GM12878 (cell line): ENCODE measurements around the gene DUSP12. TPM values are rescaled to one million over a fixed set of nuclear protein-coding genes. Genes with fewer than 3 reads are reported as not detected.

Experiments
- ATAC-seq: fragments of 200-7000 bp; cut with Tn5 transposase; 3 replicates; pipeline ENCODE4 v1.9.1; 2020; ENCODE audit warnings: mild to moderate bottlenecking, moderate library complexity
- BruUV-seq: library from RNA; stranded (reverse); fragments of 400-500 nt; replicated peaks from 2 replicates; lab custom pipeline; 2021; lab: Mats Ljungman, UMichigan
- CTCF ChIA-PET: fragments of 300-600 bp; sonication (Branson Sonifier 250); formaldehyde crosslinking; extraction: SDS; loops from one replicate; lab custom pipeline; 2021; ENCODE audit warnings: inconsistent platforms; lab: Yijun Ruan, JAX
- POLR2A ChIA-PET: fragments of 350-600 bp; formaldehyde crosslinking; extraction: SDS; loops from one replicate; lab custom pipeline; 2021; ENCODE audit warnings: inconsistent platforms; lab: Charles Lee
- RAD21 ChIA-PET: fragments of 300-600 bp; sonication (Branson Sonifier 250); formaldehyde crosslinking; loops from one replicate; lab custom pipeline; 2023; ENCODE audit warnings: antibody characterized with exemption; ENCODE audit not compliant: unreplicated experiment; lab: Charles Lee
- SMC1A ChIA-PET: fragments of 300-600 bp; sonication (Branson Sonifier 250); formaldehyde crosslinking; loops from one replicate; lab custom pipeline; 2023; ENCODE audit not compliant: unreplicated experiment, uncharacterized antibody; lab: Charles Lee
- DNase-seq: peaks from one replicate; pipeline ENCODE4 v3.0.0-alpha.2; 2011; ENCODE audit warnings: low read depth, low spot score
- FAIRE-seq: peaks from 3 replicates; lab custom pipeline; 2011; peaks lifted over from hg19 to GRCh38; lab: Jason Lieb, UNC
- H2AFZ ChIP-seq: 2 replicates; pipeline ENCODE4 v1.6.0; 2011; ENCODE audit warnings: low read depth, low read length, control low read depth; ENCODE audit not compliant: control insufficient read depth
- H3K27ac ChIP-seq: 2 replicates; pipeline ENCODE4 v1.5.1; 2011; ENCODE audit warnings: control low read depth; ENCODE audit not compliant: control insufficient read depth, insufficient read depth
- H3K27me3 ChIP-seq, 2 experiments: replicated peaks in 1 of 2; 2 replicates each; pipeline versions ENCODE4 v1.6.0 to v1.6.1; 2011; ENCODE audit warnings: low read length in 1 of 2; ENCODE audit not compliant: control insufficient read depth in 2 of 2, insufficient read depth in 2 of 2
- H3K36me3 ChIP-seq, 2 experiments: 2 replicates each; pipeline ENCODE4 v1.5.1; 2011; ENCODE audit warnings: low read length in 1 of 2; ENCODE audit not compliant: control insufficient read depth in 2 of 2, insufficient read depth in 2 of 2
- H3K4me1 ChIP-seq: 2 replicates; pipeline ENCODE4 v1.6.1; 2011; ENCODE audit warnings: mild to moderate bottlenecking, low read length, moderate library complexity, mixed read lengths; ENCODE audit not compliant: control insufficient read depth, insufficient read depth
- H3K4me2 ChIP-seq: 2 replicates; pipeline ENCODE4 v1.6.0; 2011; ENCODE audit warnings: control low read depth; ENCODE audit not compliant: control insufficient read depth, insufficient read depth
- H3K4me3 ChIP-seq: fragments of 200-600 bp; sonication (generic); 2 replicates; pipeline ENCODE4 v1.5.1; 2016
- H3K79me2 ChIP-seq: 2 replicates; pipeline ENCODE4 v1.6.0; 2011; ENCODE audit warnings: low read length; ENCODE audit not compliant: control insufficient read depth, insufficient read depth
- H3K9ac ChIP-seq: 2 replicates; pipeline ENCODE4 v1.8.0; 2011; ENCODE audit warnings: low read length, control low read depth, mixed read lengths; ENCODE audit not compliant: control insufficient read depth, insufficient read depth
- H3K9me3 ChIP-seq: replicated peaks from 3 replicates; pipeline ENCODE4 v1.5.1; 2011; ENCODE audit warnings: mild to moderate bottlenecking, low read length; ENCODE audit not compliant: control insufficient read depth, insufficient read depth
- H4K20me1 ChIP-seq: 2 replicates; pipeline ENCODE4 v1.6.0; 2011; ENCODE audit not compliant: control insufficient read depth, insufficient read depth
- CBX5 ChIP-seq: sonication (generic); IDR thresholded peaks from 2 replicates; pipeline ENCODE4 v1.6.1; 2016; ENCODE audit warnings: low read depth, moderate library complexity, mild to moderate bottlenecking, inconsistent platforms
- CREB1 ChIP-seq: IDR thresholded peaks from 2 replicates; pipeline ENCODE4 v1.6.1; 2012; ENCODE audit warnings: low read depth, mild to moderate bottlenecking, inconsistent platforms
- EZH2 ChIP-seq: IDR thresholded peaks from 2 replicates; pipeline ENCODE4 v1.6.1; 2012; ENCODE audit warnings: low read depth, mild to moderate bottlenecking, control low read depth, inconsistent platforms, low read length, borderline replicate concordance; ENCODE audit not compliant: control insufficient read depth
- IKZF1 ChIP-seq: fragments of 450-650 bp; conservative IDR thresholded peaks from 2 replicates; pipeline ENCODE4 v1.6.1; 2017; ENCODE audit warnings: antibody characterized with exemption, mild to moderate bottlenecking
- JUNB ChIP-seq: IDR thresholded peaks from 2 replicates; pipeline ENCODE4 v1.6.1; 2016; ENCODE audit warnings: antibody characterized with exemption, mild to moderate bottlenecking
- MEF2B ChIP-seq: fragments of 450-650 bp; IDR thresholded peaks from 2 replicates; pipeline ENCODE4 v1.6.1; 2018; ENCODE audit warnings: mild to moderate bottlenecking, moderate library complexity; ENCODE audit not compliant: partially characterized antibody, poor library complexity, severe bottlenecking
- MXI1 ChIP-seq: fragments of 150-350 bp; IDR thresholded peaks from 2 replicates; pipeline ENCODE4 v1.6.1; 2011; ENCODE audit warnings: low read depth, mild to moderate bottlenecking, inconsistent platforms, low read length, improper control_type of control experiment
- NR2F1 ChIP-seq: fragments of 450-650 bp; conservative IDR thresholded peaks from 2 replicates; pipeline ENCODE4 v1.6.1; 2017; ENCODE audit warnings: mild to moderate bottlenecking
- PKNOX1 ChIP-seq: fragments of 450-650 bp; IDR thresholded peaks from 2 replicates; pipeline ENCODE4 v1.6.1; 2016; ENCODE audit warnings: mild to moderate bottlenecking
- POLR2AphosphoS2 ChIP-seq: IDR thresholded peaks from 2 replicates; pipeline ENCODE4 v1.6.1; 2011; ENCODE audit warnings: low read depth, mild to moderate bottlenecking, low read length, improper control_type of control experiment, moderate library complexity
- POU2F2 ChIP-seq: IDR thresholded peaks from 3 replicates; pipeline ENCODE4 v1.6.1; 2011; ENCODE audit warnings: low read depth, mild to moderate bottlenecking, low read length, borderline replicate concordance
- RFX5 ChIP-seq: IDR thresholded peaks from 2 replicates; pipeline ENCODE4 v1.6.1; 2011; ENCODE audit warnings: low read depth, low read length, improper control_type of control experiment
- SIN3A ChIP-seq: IDR thresholded peaks from 2 replicates; pipeline ENCODE4 v1.6.1; 2012; ENCODE audit warnings: low read depth, low read length, improper control_type of control experiment
- SRF ChIP-seq, 2 experiments: IDR thresholded peaks; 2 replicates each; pipeline ENCODE4 v1.6.1; 2011; ENCODE audit warnings: low read depth in 2 of 2, low read length in 2 of 2, mild to moderate bottlenecking in 1 of 2, moderate library complexity in 1 of 2
- TARDBP ChIP-seq: IDR thresholded peaks from 2 replicates; pipeline ENCODE4 v1.6.1; 2016; ENCODE audit warnings: borderline replicate concordance
- YBX1 ChIP-seq: fragments of 450-650 bp; IDR thresholded peaks from 2 replicates; pipeline ENCODE4 v1.6.1; 2016; ENCODE audit warnings: antibody characterized with exemption
- ZBTB11 ChIP-seq: fragments of 450-650 bp; formaldehyde crosslinking; IDR thresholded peaks from 2 replicates; pipeline ENCODE4 v1.5.0; 2022; ENCODE audit warnings: mild to moderate bottlenecking, missing genetic modification characterization
- ZNF592 ChIP-seq: fragments of 450-650 bp; IDR thresholded peaks from 2 replicates; pipeline ENCODE4 v1.6.1; 2017; ENCODE audit warnings: mild to moderate bottlenecking, moderate library complexity
- WGBS: methylation state at CpG from one replicate; pipeline ENCODE4 v1.1.6; 2016; ENCODE audit warnings: low lambda C conversion rate; ENCODE audit not compliant: insufficient replicate concordance, insufficient coverage; ENCODE audit errors: missing lambda C conversion rate; 5-methylcytosine and 5-hydroxymethylcytosine counted together
- in situ Hi-C: fragments of 300-500 bp; cut with MboI; formaldehyde crosslinking; loops from 9 replicates; pipeline ENCODE4 v1.14.3; 2018; ENCODE audit warnings: mixed read lengths
- intact Hi-C: fragments of 100-400 bp; cut with micrococcal nuclease; formaldehyde crosslinking; loops from one replicate; pipeline ENCODE4 v1.14.2; 2022; ENCODE audit not compliant: unreplicated experiment
- polyA plus RNA-seq, 11 experiments: library from polyadenylated mRNA; depleted of rRNA in 4 of 11; unstranded in 6 of 11; stranded (reverse) in 5 of 11; fragments of >200 nt; fragmentation: Nextera tagmentation in 4 of 11; fragmentation: Illumina TruSeq in 1 of 11; extraction: Ambion mirVana in 4 of 11; extraction: Trizol in 1 of 11; gene quantifications; 1 replicate in 1 of 11; 2 replicates in 10 of 11; pipeline versions ENCODE4 v1.2.1 to v1.2.3, GENCODE V29; 2011 to 2016; ENCODE audit warnings: inconsistent platforms in 2 of 11, missing spikeins in 2 of 11, low read depth in 1 of 11
- total RNA-seq, 4 experiments: library from RNA; depleted of rRNA in 3 of 4; stranded (reverse); fragments of >200 nt in 3 of 4; fragmentation: Illumina TruSeq in 1 of 4; extraction: Trizol in 1 of 4; gene quantifications; 2 replicates each; pipeline versions ENCODE4 v1.2.1 to v1.2.3, GENCODE V29; 2013 to 2021

The DUSP12 gene
- total and polyA plus RNA-seq, 10 of the 15 experiments (the other 5 are each of a cell fraction or from before 2014, with no cell fraction given): 7.0 to 51.5 (median 35.4) TPM

- no peaks in the 10 kb centered on the region for H3K9me3 ChIP-seq
- POLR2A ChIA-PET: no interaction called here
- H3K36me3 ChIP-seq: no peaks in the 10 kb centered on the region
- H3K79me2 ChIP-seq: peaks cover 3% of the 10 kb centered on the region
- CTCF ChIA-PET: interaction anchor here (1.6 kb wide), 1 partner anchor 38 kb away, joined by 4 read pairs; no protein-coding TSS in a partner anchor
- no peak overlapping the region for H3K4me2 ChIP-seq
- ATAC-seq (no peak), DNase-seq (no peak), FAIRE-seq (no peak)
- H3K27ac ChIP-seq: no peak overlapping the region
- no peak overlapping the region for H2AFZ ChIP-seq
- H3K9ac ChIP-seq: no peak overlapping the region
- H4K20me1 ChIP-seq: no peaks in the 10 kb centered on the region
- SMC1A ChIA-PET: interaction anchor here (1.4 kb wide), 1 partner anchor 20 kb away, joined by 3 read pairs; no protein-coding TSS in a partner anchor
- no TSS peak for BruUV-seq
- no peak overlapping the region for H3K4me3 ChIP-seq
- 87% methylated on average over 8 of the region's 8 CpGs for WGBS
- intact Hi-C loops (no loop called here), in situ Hi-C loops (no loop called here)
- H3K4me1 ChIP-seq: peaks cover 21% of the 10 kb centered on the region
- H3K27me3 ChIP-seq: no peaks in the 10 kb centered on the region
- RAD21 ChIA-PET: interaction anchor here (1.0 kb wide), 1 partner anchor 219 kb away, joined by 3 read pairs; no protein-coding TSS in a partner anchor
- TF ChIP-seq EZH2 (no peak), MXI1 (no peak), NR2F1 (no peak), MEF2B (no peak), ZNF592 (no peak), CBX5 (no peak), IKZF1 (no peak), SRF (IDR thresholded peaks at IDR 0.05; ENCODE audit: low read depth in 2 of 2, low read length in 2 of 2) (no peak), CREB1 (no peak), ZBTB11 (CRISPR knock-in tag) (no peak), YBX1 (no peak), POU2F2 (no peak), TARDBP (no peak), RFX5 (no peak), PKNOX1 (no peak), JUNB (no peak), SIN3A (no peak), POLR2AphosphoS2 (no peak)
These were observed 47.3 kb upstream of the DUSP12 start for GRCh38 chr1:161702250-161702649.
